ENCODE measurements around the gene MRNIP.
"Not testable (repeated sequence)": the region's sequence is repeated elsewhere in the genome, so short reads cannot be mapped to it uniquely, and the experiment has no call there.

The MRNIP gene

DNA sequence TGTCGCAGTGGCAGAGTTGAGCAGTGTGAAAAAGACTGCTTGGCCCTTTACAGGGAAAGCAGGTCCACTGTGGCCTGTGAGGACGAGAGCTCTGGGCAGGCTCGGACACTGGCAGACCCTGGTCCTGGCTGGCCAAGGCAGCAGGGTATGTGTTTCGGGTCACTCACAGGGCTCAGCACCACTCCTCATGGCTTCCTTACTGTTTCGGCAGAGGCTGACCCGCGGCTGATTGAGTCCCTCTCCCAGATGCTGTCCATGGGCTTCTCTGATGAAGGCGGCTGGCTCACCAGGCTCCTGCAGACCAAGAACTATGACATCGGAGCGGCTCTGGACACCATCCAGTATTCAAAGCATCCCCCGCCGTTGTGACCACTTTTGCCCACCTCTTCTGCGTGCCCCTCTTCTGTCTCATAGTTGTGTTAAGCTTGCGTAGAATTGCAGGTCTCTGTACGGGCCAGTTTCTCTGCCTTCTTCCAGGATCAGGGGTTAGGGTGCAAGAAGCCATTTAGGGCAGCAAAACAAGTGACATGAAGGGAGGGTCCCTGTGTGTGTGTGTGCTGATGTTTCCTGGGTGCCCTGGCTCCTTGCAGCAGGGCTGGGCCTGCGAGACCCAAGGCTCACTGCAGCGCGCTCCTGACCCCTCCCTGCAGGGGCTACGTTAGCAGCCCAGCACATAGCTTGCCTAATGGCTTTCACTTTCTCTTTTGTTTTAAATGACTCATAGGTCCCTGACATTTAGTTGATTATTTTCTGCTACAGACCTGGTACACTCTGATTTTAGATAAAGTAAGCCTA lies 22.2 kb downstream of the MRNIP start:
- no peak for DNase-seq

DNA sequence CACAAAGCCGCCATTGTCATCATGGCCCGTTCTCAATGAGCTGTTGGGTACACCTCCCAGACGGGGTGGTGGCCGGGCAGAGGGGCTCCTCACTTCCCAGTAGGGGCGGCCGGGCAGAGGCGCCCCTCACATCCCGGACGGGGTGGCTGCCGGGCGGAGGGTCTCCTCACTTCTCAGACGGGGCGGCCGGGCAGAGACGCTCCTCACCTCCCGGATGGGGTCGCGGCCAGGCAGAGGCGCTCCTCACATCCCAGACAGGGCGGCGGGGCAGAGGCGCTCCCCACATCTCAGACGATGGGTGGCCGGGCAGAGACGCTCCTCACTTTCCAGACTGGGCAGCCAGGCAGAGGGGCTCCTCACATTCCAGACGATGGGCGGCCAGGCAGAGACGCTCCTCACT lies 23.7 kb downstream of the MRNIP start:
- not testable (repeated sequence) for DNase-seq

- DNase-seq: no peak
These were observed 24.5 kb downstream of the MRNIP start for GRCh38 chr5:179834120-179834519.

DNA sequence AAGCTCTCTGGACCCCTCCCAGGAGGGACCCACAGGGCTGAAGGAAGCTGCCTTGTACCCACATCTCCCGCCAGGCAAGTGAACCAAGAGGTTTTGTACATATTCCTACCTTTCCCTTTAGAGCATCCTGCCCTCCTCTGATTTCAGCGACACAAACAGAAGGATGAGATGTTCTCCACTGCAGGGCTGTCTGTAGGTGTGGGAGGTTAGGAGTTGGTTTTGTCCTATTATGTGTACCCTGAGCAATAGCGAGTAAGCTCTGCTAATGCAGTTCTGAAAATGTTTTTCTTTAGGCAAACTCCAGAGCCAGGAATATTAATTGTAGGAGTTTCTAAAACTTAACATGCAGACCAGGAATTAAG lies 24.9 kb downstream of the MRNIP start:
- no peak for DNase-seq

- no peak for DNase-seq
These were observed 25.4 kb downstream of the MRNIP start for GRCh38 chr5:179833056-179833708.

DNA sequence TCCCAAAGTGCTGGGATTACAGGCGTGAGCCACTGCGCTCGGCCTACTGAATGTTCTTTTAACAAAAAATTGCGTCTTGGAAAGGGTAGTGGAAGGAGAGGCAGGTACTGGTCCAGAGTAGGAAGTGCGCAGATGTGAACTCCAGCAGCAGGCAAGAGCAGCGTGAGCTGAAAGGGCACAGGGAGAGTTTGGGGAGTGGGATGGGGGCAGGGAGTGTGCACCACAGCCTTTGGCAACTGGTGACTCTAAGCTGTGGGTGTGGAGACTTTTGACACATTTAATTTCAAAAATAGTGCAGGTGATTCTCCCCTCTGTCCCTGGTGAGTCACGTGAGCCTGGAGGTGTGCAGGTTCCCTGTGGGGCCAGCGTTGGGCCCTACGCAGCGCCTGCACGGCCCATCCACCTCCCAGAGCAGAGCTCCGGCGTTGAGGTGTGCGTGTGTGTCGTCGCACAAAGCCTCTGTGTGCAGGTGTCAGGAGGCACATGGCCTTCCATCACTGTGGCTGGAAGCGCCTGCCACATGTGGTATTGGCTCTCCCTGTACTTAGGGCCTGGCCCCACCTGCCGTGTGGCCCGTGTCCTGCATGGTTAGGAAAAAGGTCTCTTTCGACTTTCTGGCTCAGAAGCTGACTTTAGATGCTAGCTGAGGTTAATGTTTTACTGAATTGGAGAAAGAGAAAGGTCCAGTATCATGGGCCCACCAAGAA lies 26.4 kb downstream of the MRNIP start:
- DNase-seq: no peak

DNA sequence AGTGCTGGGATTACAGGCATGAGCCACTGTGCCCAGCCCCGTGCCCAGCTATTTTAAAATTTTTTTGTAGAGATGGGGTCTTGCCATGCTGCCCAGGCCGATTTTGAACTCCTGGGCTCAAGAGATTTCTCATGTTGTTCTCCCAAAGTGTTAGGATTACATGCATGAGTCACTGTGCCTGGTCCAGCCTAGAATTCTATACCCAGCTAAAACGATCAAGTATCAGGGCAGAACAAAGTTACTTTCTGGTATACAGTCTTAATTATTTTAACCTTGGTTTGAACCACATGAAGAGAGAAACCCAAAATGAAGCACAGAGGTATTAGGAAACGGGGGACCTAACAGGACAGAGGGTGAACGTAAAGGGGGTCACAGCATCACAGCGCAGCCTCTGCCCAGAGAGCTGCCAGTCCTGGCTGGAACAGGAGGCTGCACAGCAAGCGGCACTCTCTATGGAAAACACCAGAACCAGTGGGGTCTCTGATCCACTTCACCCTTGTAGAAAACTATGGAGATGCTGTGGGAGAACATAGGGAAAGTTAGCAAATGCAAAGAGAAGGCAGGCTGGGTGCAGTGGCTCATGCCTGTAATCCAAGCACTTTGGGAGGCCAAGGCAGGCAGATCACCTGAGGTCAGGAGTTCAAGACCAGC lies 27.7 kb downstream of the MRNIP start:
- DNase-seq: no peak

- no peak for DNase-seq
These were observed 28.7 kb downstream of the MRNIP start for GRCh38 chr5:179829732-179830435.

- DNase-seq: no peak
These were observed 29.7 kb downstream of the MRNIP start for GRCh38 chr5:179828756-179829421.

DNA sequence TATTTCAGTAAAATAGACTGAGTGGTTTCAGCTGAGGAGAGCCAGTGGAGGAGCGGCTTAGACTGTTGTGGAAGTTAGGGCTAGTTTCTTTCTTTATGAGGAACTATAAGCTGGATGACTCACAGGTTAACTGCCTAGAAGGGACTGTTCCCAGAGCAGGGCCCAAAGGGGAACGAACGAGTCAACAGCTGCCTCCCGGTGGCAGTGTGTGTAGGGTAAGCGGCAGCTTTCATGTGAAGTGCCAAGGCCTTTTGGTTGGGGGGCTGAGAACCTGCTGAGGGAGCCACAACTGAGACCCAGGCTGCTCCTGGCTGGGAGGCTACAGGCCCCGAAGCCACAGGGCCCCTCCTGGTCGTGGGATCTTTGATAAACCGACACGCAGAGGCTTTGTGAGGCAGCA lies 30.9 kb downstream of the MRNIP start:
- no peak for DNase-seq

DNA sequence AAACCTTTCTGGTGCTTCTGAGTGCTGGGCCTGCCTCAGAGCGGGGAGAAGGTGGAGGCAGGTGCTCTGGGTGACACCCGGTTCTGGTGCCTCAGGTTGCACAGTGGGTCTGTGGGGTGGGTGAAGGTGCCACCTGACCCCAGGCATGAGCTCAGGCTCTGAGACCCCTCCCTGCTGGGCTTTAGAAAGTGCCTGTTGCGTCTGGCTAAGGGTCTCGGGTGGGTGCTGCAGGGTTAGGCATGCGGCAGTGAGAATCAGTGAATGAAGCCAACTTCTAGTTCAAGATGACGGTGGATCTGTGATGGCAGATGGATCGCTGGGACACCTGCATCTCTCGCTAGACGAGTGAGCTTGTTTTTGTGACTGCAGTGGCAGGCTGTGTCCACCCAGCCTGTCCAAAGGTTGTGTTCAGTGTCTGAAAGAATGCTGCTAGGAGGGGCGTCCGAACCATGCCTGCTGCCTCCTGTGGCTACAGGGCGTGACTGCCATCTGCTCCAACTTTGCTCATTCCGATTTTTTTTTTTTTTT lies 32.9 kb downstream of the MRNIP start:
- no peak for DNase-seq

GRCh38 chr5:179824745-179825112 lies 33.9 kb downstream of the MRNIP start:
- no peak for DNase-seq

GRCh38 chr5:179823937-179824744 lies 34.5 kb downstream of the MRNIP start:
- no peak for DNase-seq

DNA sequence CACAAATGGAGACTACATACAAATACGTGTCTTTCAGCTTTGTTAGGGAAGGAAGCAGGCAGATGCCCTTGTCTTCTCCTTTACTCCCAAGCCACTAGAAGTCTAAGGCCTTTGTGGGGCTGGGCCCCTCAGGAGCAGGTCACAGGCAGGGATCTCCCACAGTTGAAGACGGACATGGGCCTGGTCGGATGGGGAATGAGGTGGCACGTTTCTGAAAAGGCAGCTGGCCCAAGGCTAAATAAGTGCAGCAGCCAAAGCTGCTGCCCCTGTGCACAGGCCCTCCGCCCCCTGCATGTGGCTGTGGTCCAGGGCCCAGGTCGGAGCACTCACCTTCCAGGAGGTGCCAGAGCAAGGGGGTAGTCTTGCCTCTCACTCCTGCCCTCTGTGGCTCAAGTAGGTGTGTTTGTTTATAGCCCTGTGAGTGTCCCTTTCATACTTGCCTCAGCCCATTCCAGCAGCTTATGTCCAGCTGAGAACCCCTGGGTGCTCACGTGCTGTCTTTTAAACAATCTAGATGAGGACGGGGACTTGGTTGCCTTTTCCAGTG lies 36.1 kb downstream of the MRNIP start:
- DNase-seq: no peak

- DNase-seq: no peak
These were observed 36.6 kb downstream of the MRNIP start for GRCh38 chr5:179822059-179822432.

GRCh38 chr5:179821298-179822058 lies 37.1 kb downstream of the MRNIP start:
- peak; percentile 95 for DNase-seq

GRCh38 chr5:179820483-179821297 lies 37.9 kb downstream of the MRNIP start, which contains the start of gene SQSTM1:
TSS of gene SQSTM1 (plus strand) at chr5:179820905. CDS start at chr5:179820937, 32 bp downstream.
- DNase-seq: peak; percentile 18

DNA sequence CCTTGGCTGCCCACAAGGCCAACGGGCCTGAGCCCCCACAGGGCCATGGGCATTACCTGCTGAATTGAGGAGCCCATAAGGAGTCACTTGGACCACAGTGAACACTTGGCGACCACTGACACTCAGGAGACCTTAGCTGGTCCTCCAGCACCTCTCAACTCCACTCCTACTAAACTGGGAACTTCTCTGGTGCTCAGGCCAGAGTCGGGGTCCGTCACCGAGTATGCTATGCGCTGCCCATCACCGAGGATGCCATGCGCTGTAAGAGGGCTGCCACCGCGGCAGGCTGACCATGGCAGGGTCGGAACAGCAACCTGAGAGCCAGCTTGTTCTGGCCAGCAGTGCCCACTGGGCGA lies 38.5 kb downstream of the MRNIP start:
- DNase-seq: no peak
